KMS-11 (cell line): Measurements from ENCODE around the gene ESPNL.

Source experiments
- H2AFZ ChIP-seq: fragments of 200-600 bp; sonication (generic); 2 replicates; pipeline ENCODE4 v1.6.1; 2016; ENCODE audit warnings: antibody characterized with exemption, mixed run types, low read depth
- H3K27ac ChIP-seq: fragments of 200-600 bp; sonication (generic); 2 replicates; pipeline ENCODE4 v1.6.1; 2016; ENCODE audit warnings: mild to moderate bottlenecking, mixed run types
- H3K27me3 ChIP-seq: fragments of 200-600 bp; sonication (generic); 2 replicates; pipeline ENCODE4 v1.6.1; 2017; ENCODE audit warnings: mild to moderate bottlenecking, low read depth, mixed run types, moderate library complexity; ENCODE audit not compliant: insufficient read depth
- H3K36me3 ChIP-seq: fragments of 200-600 bp; sonication (generic); 2 replicates; pipeline ENCODE4 v1.6.1; 2017; ENCODE audit warnings: mild to moderate bottlenecking, mixed run types; ENCODE audit not compliant: insufficient read depth
- H3K4me1 ChIP-seq: fragments of 200-600 bp; sonication (generic); 2 replicates; pipeline ENCODE4 v1.6.1; 2016; ENCODE audit warnings: mild to moderate bottlenecking, low read depth, mixed run types; ENCODE audit not compliant: poor library complexity, severe bottlenecking
- H3K4me2 ChIP-seq: fragments of 200-600 bp; sonication (generic); 2 replicates; pipeline ENCODE4 v1.7.0; 2016; ENCODE audit warnings: mild to moderate bottlenecking, mixed run types
- H3K4me3 ChIP-seq: fragments of 200-600 bp; sonication (generic); IDR thresholded peaks from 2 replicates; pipeline ENCODE4 v1.6.1; 2017; ENCODE audit warnings: low read depth, low read length, mixed read lengths; ENCODE audit not compliant: insufficient read depth
- H3K79me2 ChIP-seq: fragments of 200-600 bp; sonication (generic); 2 replicates; pipeline ENCODE4 v1.6.1; 2016; ENCODE audit warnings: low read depth, mixed run types; ENCODE audit not compliant: insufficient read depth
- H3K9ac ChIP-seq: fragments of 200-600 bp; sonication (generic); 2 replicates; pipeline ENCODE4 v1.6.1; 2016; ENCODE audit warnings: mild to moderate bottlenecking, mixed run types
- H4K20me1 ChIP-seq: fragments of 200-600 bp; sonication (generic); 2 replicates; pipeline ENCODE4 v1.6.1; 2016; ENCODE audit warnings: mild to moderate bottlenecking, mixed run types; ENCODE audit not compliant: insufficient read depth
- CTCF ChIP-seq: fragments of 200-600 bp; sonication (generic); conservative IDR thresholded peaks from 2 replicates; pipeline ENCODE4 v1.6.1; 2017; ENCODE audit warnings: low read depth, mild to moderate bottlenecking, antibody characterized with exemption, low read length, moderate library complexity, mixed read lengths

ESPNL gene

GRCh38 chr2:238171575-238172187 lies 71.5 kb downstream of the ESPNL start:
- Histone ChIP-seq H3K9ac (no peak overlapping the region), H3K4me2 (no peak overlapping the region), H3K4me1 (peaks cover 5% of the 10 kb centered on the region), H2AFZ (no peak overlapping the region), H3K27me3 (no peaks in the 10 kb centered on the region), H3K79me2 (no peaks in the 10 kb centered on the region), H3K27ac (no peak overlapping the region), H4K20me1 (no peaks in the 10 kb centered on the region), H3K4me3 (no peak overlapping the region), H3K36me3 (no peaks in the 10 kb centered on the region)
- no peak for TF ChIP-seq CTCF

GRCh38 chr2:238172439-238172838 lies 72.3 kb downstream of the ESPNL start:
- Histone ChIP-seq H3K36me3 (no peaks in the 10 kb centered on the region), H3K79me2 (no peaks in the 10 kb centered on the region), H3K27ac (no peak overlapping the region), H3K4me3 (no peak overlapping the region), H3K27me3 (no peaks in the 10 kb centered on the region), H3K4me2 (no peak overlapping the region), H2AFZ (no peak overlapping the region), H4K20me1 (no peaks in the 10 kb centered on the region), H3K9ac (no peak overlapping the region), H3K4me1 (peaks cover 5% of the 10 kb centered on the region)
- TF ChIP-seq CTCF = no peak

- Histone ChIP-seq H3K36me3 (no peaks in the 10 kb centered on the region), H2AFZ (no peak overlapping the region), H3K9ac (no peak overlapping the region), H4K20me1 (no peaks in the 10 kb centered on the region), H3K4me1 (peaks cover 5% of the 10 kb centered on the region), H3K27ac (no peak overlapping the region), H3K4me3 (no peak overlapping the region), H3K79me2 (no peaks in the 10 kb centered on the region), H3K4me2 (no peak overlapping the region), H3K27me3 (no peaks in the 10 kb centered on the region)
- peak; percentile 27; the same call in 1 of the 2 replicates for TF ChIP-seq CTCF
Measured at GRCh38 chr2:238173692-238174091, 73.6 kb downstream of the ESPNL start.

- no peak overlapping the region for H3K4me2 ChIP-seq
- H3K79me2 ChIP-seq = no peaks in the 10 kb centered on the region
- H3K36me3 ChIP-seq = no peaks in the 10 kb centered on the region
- H3K4me3 ChIP-seq = no peak overlapping the region
- no peak overlapping the region for H2AFZ ChIP-seq
- no peaks in the 10 kb centered on the region for H3K27me3 ChIP-seq
- no peaks in the 10 kb centered on the region for H4K20me1 ChIP-seq
- H3K9ac ChIP-seq = no peak overlapping the region
- peaks cover 5% of the 10 kb centered on the region for H3K4me1 ChIP-seq
- TF ChIP-seq CTCF = no peak
- H3K27ac ChIP-seq = no peak overlapping the region
Measured at GRCh38 chr2:238174291-238174690, 74.2 kb downstream of the ESPNL start.
